Measurements from ENCODE around the gene MROH8. TPM values are rescaled to one million over a fixed set of nuclear protein-coding genes. Genes with fewer than 3 reads are reported as not detected.
"Not testable (repeated sequence)": the region's sequence is repeated elsewhere in the genome, so short reads cannot be mapped to it uniquely, and the experiment has no call there.

Gene MROH8
- total RNA-seq, 1 experiment from 2014 or later: 2.1 TPM

- DNase-seq (ENCODE audit: low read depth): no peak
Measured at GRCh38 chr20:37095108-37095598, 84.2 kb downstream of the MROH8 start.

GRCh38 chr20:37090407-37090806 is 88.9 kb downstream of the MROH8 start:
- no peak for DNase-seq (ENCODE audit: low read depth)

- DNase-seq (ENCODE audit: low read depth): peak; percentile 24
Measured at GRCh38 chr20:37081717-37082289, 97.5 kb downstream of the MROH8 start.

- no peak for DNase-seq (ENCODE audit: low read depth)
Measured at GRCh38 chr20:37077009-37077408, 102.3 kb downstream of the MROH8 start.

GRCh38 chr20:37075932-37076685 is 103.2 kb downstream of the MROH8 start:
- DNase-seq (ENCODE audit: low read depth): peak; percentile 83

- no peak for DNase-seq (ENCODE audit: low read depth)
Measured at GRCh38 chr20:37072293-37073196, 106.8 kb downstream of the MROH8 start.

- DNase-seq (ENCODE audit: low read depth): peak; percentile 96
Measured at GRCh38 chr20:37071481-37071911, 107.9 kb downstream of the MROH8 start.

GRCh38 chr20:37069563-37069962 is 109.8 kb downstream of the MROH8 start:
- DNase-seq (ENCODE audit: low read depth): not testable (repeated sequence)

- no peak for DNase-seq (ENCODE audit: low read depth)
Measured at GRCh38 chr20:37066168-37066567, 113.2 kb downstream of the MROH8 start.

GRCh38 chr20:37055276-37055675 is 124.1 kb downstream of the MROH8 start:
- DNase-seq (ENCODE audit: low read depth): no peak

GRCh38 chr20:37053230-37053950 is 126.0 kb downstream of the MROH8 start:
- DNase-seq (ENCODE audit: low read depth): no peak

Other genes starting within 250 kb of the MROH8 start
- gene SAMHD1, start 227.8 kb downstream of the MROH8 start, total RNA-seq (2014; rRNA removed; shearing (Covaris generic)): 355 and 442 TPM in 2 replicates
- gene RBL1, start 83.6 kb downstream of the MROH8 start, total RNA-seq (2014; rRNA removed; shearing (Covaris generic)): 24.6 and 26.8 TPM in 2 replicates
- 724 and 791 TPM in 2 replicates for gene RPN2, start 218 bp downstream of the MROH8 start, total RNA-seq (2014; rRNA removed; shearing (Covaris generic))
- not detected in 2 replicates for gene GHRH, start 82.3 kb upstream of the MROH8 start, total RNA-seq (2014; rRNA removed; shearing (Covaris generic))
- 40.3 and 45.9 TPM in 2 replicates for gene MANBAL, start 110.1 kb upstream of the MROH8 start, total RNA-seq (2014; rRNA removed; shearing (Covaris generic))
- gene SRC, start 166.6 kb upstream of the MROH8 start, total RNA-seq (2014; rRNA removed; shearing (Covaris generic)): 16.5 and 24.3 TPM in 2 replicates